Osteocyte (in vitro differentiated cells): ENCODE data around the gene SMAD3. TPM values are rescaled to one million over a fixed set of nuclear protein-coding genes. Genes with fewer than 3 reads are reported as not detected.

ENCODE experiments used
- DNase-seq: peaks from one replicate; pipeline ENCODE4 v3.0.0; 2021; ENCODE audit warnings: mixed read lengths; ENCODE audit not compliant: unreplicated experiment; ENCODE audit errors: extremely low spot score
- H3K27ac Mint-ChIP-seq: one replicate; pipeline ENCODE4 v1.8.0; 2021; ENCODE audit warnings: mild to moderate bottlenecking, mixed read lengths; ENCODE audit not compliant: unreplicated experiment
- H3K27me3 Mint-ChIP-seq: one replicate; pipeline ENCODE4 v1.8.0; 2021; ENCODE audit warnings: mixed read lengths; ENCODE audit not compliant: unreplicated experiment
- H3K36me3 Mint-ChIP-seq: one replicate; pipeline ENCODE4 v1.8.0; 2021; ENCODE audit warnings: mixed read lengths; ENCODE audit not compliant: unreplicated experiment
- H3K4me1 Mint-ChIP-seq: one replicate; pipeline ENCODE4 v1.8.0; 2021; ENCODE audit warnings: mixed read lengths; ENCODE audit not compliant: unreplicated experiment
- H3K4me3 Mint-ChIP-seq: one replicate; pipeline ENCODE4 v1.8.0; 2021; ENCODE audit warnings: mild to moderate bottlenecking, moderate library complexity, mixed read lengths; ENCODE audit not compliant: unreplicated experiment
- H3K9me3 Mint-ChIP-seq: one replicate; pipeline ENCODE4 v1.8.0; 2021; ENCODE audit warnings: mixed read lengths; ENCODE audit not compliant: unreplicated experiment
- total RNA-seq: library from RNA; stranded (reverse); gene quantifications from 2 replicates; pipeline ENCODE4 v1.2.1, GENCODE V29; 2021
- TF ChIP-seq, protein P1 (sequence below): fragments of 200-600 bp; sonication (generic); IDR thresholded peaks from 2 replicates; pipeline ENCODE4 v1.5.0; 2021; ENCODE audit warnings: antibody characterized with exemption, mild to moderate bottlenecking, moderate library complexity

SMAD3 gene
- total RNA-seq, 1 donor from 2014 or later = 39.7 TPM

DNA sequence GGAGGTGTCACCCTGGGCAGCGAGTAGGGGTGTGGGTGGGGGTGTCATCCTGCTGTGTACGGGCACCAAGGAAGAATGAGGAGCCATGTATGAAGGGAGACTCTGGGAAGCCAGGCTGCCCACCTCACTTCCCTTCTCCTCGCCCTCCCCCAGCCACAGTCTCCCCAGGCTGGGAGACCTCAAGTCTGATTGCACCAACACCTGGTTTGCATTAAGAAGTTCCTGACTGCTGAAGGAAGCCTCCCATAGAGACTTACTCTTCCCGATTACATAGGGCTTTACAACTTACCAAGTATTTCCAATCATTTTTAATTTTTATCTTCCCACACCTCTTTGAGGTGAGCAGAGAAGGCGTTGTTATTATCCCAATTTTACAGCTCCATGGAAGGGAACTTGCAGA, 29.5 kb upstream of the SMAD3 start:
- Mint-ChIP-seq H3K4me3 (no peak overlapping the region), H3K4me1 (peaks cover 41% of the 10 kb centered on the region), H3K27ac (no peak overlapping the region), H3K27me3 (no peaks in the 10 kb centered on the region), H3K9me3 (no peaks in the 10 kb centered on the region), H3K36me3 (no peaks in the 10 kb centered on the region)
- DNase-seq = no peak
- TF ChIP-seq, protein P1, sequence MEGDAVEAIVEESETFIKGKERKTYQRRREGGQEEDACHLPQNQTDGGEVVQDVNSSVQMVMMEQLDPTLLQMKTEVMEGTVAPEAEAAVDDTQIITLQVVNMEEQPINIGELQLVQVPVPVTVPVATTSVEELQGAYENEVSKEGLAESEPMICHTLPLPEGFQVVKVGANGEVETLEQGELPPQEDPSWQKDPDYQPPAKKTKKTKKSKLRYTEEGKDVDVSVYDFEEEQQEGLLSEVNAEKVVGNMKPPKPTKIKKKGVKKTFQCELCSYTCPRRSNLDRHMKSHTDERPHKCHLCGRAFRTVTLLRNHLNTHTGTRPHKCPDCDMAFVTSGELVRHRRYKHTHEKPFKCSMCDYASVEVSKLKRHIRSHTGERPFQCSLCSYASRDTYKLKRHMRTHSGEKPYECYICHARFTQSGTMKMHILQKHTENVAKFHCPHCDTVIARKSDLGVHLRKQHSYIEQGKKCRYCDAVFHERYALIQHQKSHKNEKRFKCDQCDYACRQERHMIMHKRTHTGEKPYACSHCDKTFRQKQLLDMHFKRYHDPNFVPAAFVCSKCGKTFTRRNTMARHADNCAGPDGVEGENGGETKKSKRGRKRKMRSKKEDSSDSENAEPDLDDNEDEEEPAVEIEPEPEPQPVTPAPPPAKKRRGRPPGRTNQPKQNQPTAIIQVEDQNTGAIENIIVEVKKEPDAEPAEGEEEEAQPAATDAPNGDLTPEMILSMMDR = no peak

GRCh38 chr15:67036775-67037555, 28.4 kb upstream of the SMAD3 start:
- Mint-ChIP-seq H3K4me1 (peaks cover 47% of the 10 kb centered on the region), H3K27ac (no peak overlapping the region), H3K36me3 (no peaks in the 10 kb centered on the region), H3K27me3 (no peaks in the 10 kb centered on the region), H3K9me3 (no peaks in the 10 kb centered on the region), H3K4me3 (no peak overlapping the region)
- DNase-seq = no peak
- TF ChIP-seq, protein P1 = no peak

GRCh38 chr15:67037694-67038093, 27.7 kb upstream of the SMAD3 start:
- H3K36me3 Mint-ChIP-seq = no peaks in the 10 kb centered on the region
- H3K4me3 Mint-ChIP-seq = no peak overlapping the region
- TF ChIP-seq, protein P1 = no peak
- no peaks in the 10 kb centered on the region for H3K9me3 Mint-ChIP-seq
- DNase-seq = no peak
- no peak overlapping the region for H3K27ac Mint-ChIP-seq
- no peaks in the 10 kb centered on the region for H3K27me3 Mint-ChIP-seq
- H3K4me1 Mint-ChIP-seq = peaks cover 54% of the 10 kb centered on the region

GRCh38 chr15:67038736-67039135, 26.7 kb upstream of the SMAD3 start:
- H3K36me3 Mint-ChIP-seq = no peaks in the 10 kb centered on the region
- no peaks in the 10 kb centered on the region for H3K27me3 Mint-ChIP-seq
- no peak overlapping the region for H3K27ac Mint-ChIP-seq
- DNase-seq = no peak
- peaks cover 61% of the 10 kb centered on the region for H3K4me1 Mint-ChIP-seq
- TF ChIP-seq, protein P1 = no peak
- H3K4me3 Mint-ChIP-seq = no peak overlapping the region
- no peaks in the 10 kb centered on the region for H3K9me3 Mint-ChIP-seq

- Mint-ChIP-seq H3K27me3 (no peaks in the 10 kb centered on the region), H3K36me3 (no peaks in the 10 kb centered on the region), H3K27ac (no peak overlapping the region), H3K4me1 (peaks cover 63% of the 10 kb centered on the region), H3K9me3 (no peaks in the 10 kb centered on the region), H3K4me3 (no peak overlapping the region)
- TF ChIP-seq, protein P1 = no peak
- DNase-seq = no peak
These were observed 25.9 kb upstream of the SMAD3 start for GRCh38 chr15:67039384-67040075.
